ENCODE measurements around the gene SH3BP2.

SH3BP2 gene

GRCh38 chr4:2805712-2806389 lies 13.0 kb downstream of the SH3BP2 start:
- no peak for DNase-seq

- no peak for DNase-seq
Observed at GRCh38 chr4:2806390-2807355, 13.8 kb downstream of the SH3BP2 start.

GRCh38 chr4:2807571-2807970 lies 14.7 kb downstream of the SH3BP2 start:
- no peak for DNase-seq

- DNase-seq, result no peak
Observed at GRCh38 chr4:2808001-2808400, 15.1 kb downstream of the SH3BP2 start.

- no peak for DNase-seq
Observed at GRCh38 chr4:2809610-2810180, 16.8 kb downstream of the SH3BP2 start.

GRCh38 chr4:2810388-2810787 lies 17.5 kb downstream of the SH3BP2 start:
- no peak for DNase-seq

- peak in 2 of 4 experiments; percentile 17 to 34 for DNase-seq
Observed at GRCh38 chr4:2811830-2812611, 19.1 kb downstream of the SH3BP2 start.

- peak in 1 of 4 experiments; percentile 17 for DNase-seq
Observed at GRCh38 chr4:2812612-2813354, 19.9 kb downstream of the SH3BP2 start.

- no peak for DNase-seq
Observed at GRCh38 chr4:2813446-2814405, 20.8 kb downstream of the SH3BP2 start.

- DNase-seq, result no peak
Observed at GRCh38 chr4:2814627-2815270, 21.9 kb downstream of the SH3BP2 start.

DNA sequence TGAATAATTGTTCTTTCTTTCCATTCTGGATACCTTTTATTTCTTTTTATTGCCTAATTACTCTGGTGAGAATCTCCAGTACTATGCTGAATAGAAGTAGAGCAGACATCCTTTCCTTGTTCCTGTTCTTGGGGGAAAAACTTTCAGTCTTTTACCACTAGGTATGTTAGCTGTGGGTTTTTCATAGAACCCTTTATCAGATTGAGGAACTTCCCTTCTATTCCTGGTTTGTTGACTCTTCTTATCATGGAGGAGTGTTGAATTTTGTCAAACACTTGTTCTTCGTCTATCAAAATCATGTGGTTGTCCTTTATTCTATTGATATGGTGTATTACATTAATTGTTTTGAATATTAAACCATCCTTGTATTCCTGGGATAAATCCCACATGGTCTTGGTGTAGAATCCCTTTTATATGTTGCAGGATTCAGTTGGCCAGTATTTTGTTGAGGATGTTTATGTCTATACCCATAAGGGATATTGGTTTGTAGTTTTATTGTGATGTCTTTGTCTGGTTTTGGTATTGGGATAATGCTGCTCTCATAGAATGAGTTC lies 23.6 kb downstream of the SH3BP2 start:
- no peak for DNase-seq

GRCh38 chr4:2817137-2817536 lies 24.3 kb downstream of the SH3BP2 start:
- DNase-seq, result no peak

GRCh38 chr4:2817701-2818350 lies 24.9 kb downstream of the SH3BP2 start:
- peak in 1 of 4 experiments; percentile 39 for DNase-seq

- no peak for DNase-seq
Observed at GRCh38 chr4:2818351-2818939, 25.6 kb downstream of the SH3BP2 start.

- no peak for DNase-seq
Observed at GRCh38 chr4:2819244-2820215, 26.6 kb downstream of the SH3BP2 start.

DNA sequence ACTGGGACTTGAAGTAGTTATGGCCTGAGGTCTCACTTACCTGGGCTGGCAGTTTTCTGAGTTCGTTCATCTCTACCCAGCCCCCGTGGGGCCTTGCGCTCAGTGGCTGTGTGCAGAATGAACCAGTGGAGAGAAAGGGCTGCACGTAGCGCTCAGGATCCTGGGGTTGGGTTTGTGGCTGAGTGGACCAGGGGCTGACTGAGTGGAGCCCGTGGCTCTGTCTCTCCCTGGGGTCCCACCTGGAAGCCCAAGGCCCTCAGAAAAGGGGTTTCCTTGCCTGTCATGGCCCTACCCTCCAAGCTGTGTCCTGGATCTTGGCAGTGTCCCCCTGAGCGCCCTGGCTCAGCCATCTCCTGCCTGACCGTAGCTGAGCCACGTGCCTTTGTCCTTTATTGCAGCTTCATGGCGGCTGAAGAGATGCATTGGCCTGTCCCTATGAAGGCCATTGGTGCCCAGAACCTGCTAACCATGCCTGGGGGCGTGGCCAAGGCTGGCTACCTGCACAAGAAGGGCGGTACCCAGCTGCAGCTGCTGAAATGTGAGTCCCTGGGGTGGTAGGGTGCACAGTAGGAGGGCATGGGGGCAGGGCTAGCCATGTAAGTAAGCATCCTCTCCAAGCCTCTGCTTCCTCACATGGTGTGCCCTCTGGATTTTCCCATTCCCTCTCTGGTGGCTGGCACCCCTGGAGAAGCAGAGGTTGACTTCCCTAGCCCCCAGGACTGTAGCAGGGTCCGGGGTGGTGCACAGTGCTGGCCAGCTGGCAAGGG lies 27.5 kb downstream of the SH3BP2 start:
- no peak for DNase-seq

Measured in activated naive CD4-positive, alpha-beta T cell (primary cell).